ENCODE data around the gene ENTPD1. TPM values are rescaled to one million over a fixed set of nuclear protein-coding genes. Genes with fewer than 3 reads are reported as not detected.

ENTPD1 gene
- total RNA-seq, 1 experiment from 2014 or later: 0.37 TPM

GRCh38 chr10:95864906-95865813, 109.2 kb downstream of the ENTPD1 start (continued):
- no peak for TF ChIP-seq MAX (IDR thresholded peaks at IDR 0.05)
- no peak for TF ChIP-seq EZH2phosphoT487 (IDR thresholded peaks at IDR 0.05; ENCODE audit: borderline replicate concordance)
- TF ChIP-seq SRF (IDR thresholded peaks at IDR 0.05; ENCODE audit: low read depth): no peak
- peak; percentile 36 for TF ChIP-seq JUND (IDR thresholded peaks at IDR 0.05)
- 0 out of 2 replicates have a peak, but pooled peaks have one; percentile 21 for TF ChIP-seq FOSL1 (IDR thresholded peaks at IDR 0.05; ENCODE audit: low read depth)

- intact Hi-C loops (cut with micrococcal nuclease): loop anchor here (1.0 kb wide), 1 partner anchor 172 kb away; no protein-coding TSS in a partner anchor
- Histone ChIP-seq H3K9me3 (ENCODE audit: control insufficient read depth in 1 of 2, insufficient read depth in 1 of 2, low read depth in 1 of 2, low read length in 2 of 2) (no peaks in the 10 kb centered on the region), H3K79me2 (ENCODE audit: insufficient read depth, low read length) (no peaks in the 10 kb centered on the region), H3K4me3 (replicated peaks in 1 of 2; ENCODE audit: low read depth in 1 of 2, low read length in 2 of 2) (no peak overlapping the region), H3K4me1 (ENCODE audit: control insufficient read depth in 1 of 2, insufficient read depth in 2 of 2, low read length in 2 of 2) (no peaks in the 10 kb centered on the region), H3K4me2 (ENCODE audit: low read length) (no peak overlapping the region), H4K20me1 (ENCODE audit: insufficient read depth) (no peaks in the 10 kb centered on the region), H3K27me3 (ENCODE audit: insufficient read depth, low read length) (no peaks in the 10 kb centered on the region), H3K9ac (ENCODE audit: low read length) (no peak overlapping the region), H3K27ac (ENCODE audit: low read depth, low read length) (no peak overlapping the region), H3K9me2 (ENCODE audit: insufficient read depth) (no peaks in the 10 kb centered on the region), H2AFZ (ENCODE audit: low read depth, low read length, poor library complexity, severe bottlenecking) (no peak overlapping the region), H3K36me3 (ENCODE audit: control insufficient read depth in 1 of 2, insufficient read depth in 2 of 2, low read length in 2 of 2) (no peaks in the 10 kb centered on the region)
- ATAC-seq (no peak), DNase-seq (ENCODE audit: low read depth, low spot score) (no peak)
- TF ChIP-seq SP1 (IDR thresholded peaks at IDR 0.05; ENCODE audit: low read depth) (no peak), POLR2A (IDR thresholded peaks at IDR 0.05; ENCODE audit: borderline replicate concordance, extremely low read depth, insufficient read depth, insufficient read length) (no peak), CBX3 (IDR thresholded peaks at IDR 0.05; ENCODE audit: low read depth) (no peak), EZH2phosphoT487 (IDR thresholded peaks at IDR 0.05; ENCODE audit: borderline replicate concordance) (no peak), MAX (IDR thresholded peaks at IDR 0.05) (no peak), SRF (IDR thresholded peaks at IDR 0.05; ENCODE audit: low read depth) (no peak), FOSL1 (IDR thresholded peaks at IDR 0.05; ENCODE audit: low read depth) (no peak)
- ChIA-PET POLR2A (interaction anchor here (2.2 kb wide), 1 partner anchor 172 kb away, joined by 7 read pairs; the partner anchor contains the start of gene TCTN3), CTCF (interaction anchor here (0.5 to 4.8 kb wide), 3 partner anchors 24 to 188 kb away, joined by 4 to 38 read pairs (median 4); partner anchors contain the start of gene TCTN3), RAD21 (ENCODE audit: low non-redundant PET in 1 of 2, low total read pairs in 2 of 2, uncharacterized antibody in 2 of 2, unreplicated experiment in 2 of 2) (interaction anchor here (1.3 to 2.1 kb wide), 3 partner anchors 172 to 491 kb away, joined by 4 to 7 read pairs (median 6); partner anchors contain the start of gene TCTN3 (in 2 of the 2))
- no TSS peak for BruUV-seq (replicated peaks)
These were observed 110.0 kb downstream of the ENTPD1 start for GRCh38 chr10:95865814-95866466.
